Progenitor cell of endocrine pancreas (in vitro differentiated cells): ENCODE measurements around the gene RPN2. TPM values are rescaled to one million over a fixed set of nuclear protein-coding genes. Genes with fewer than 3 reads are reported as not detected.

Experiments
- DNase-seq: peaks from one replicate; pipeline ENCODE4 v3.0.0; 2021; ENCODE audit warnings: low spot score; ENCODE audit not compliant: unreplicated experiment
- H3K27ac Mint-ChIP-seq: 2 replicates; pipeline ENCODE4 v1.8.0; 2021; ENCODE audit warnings: mild to moderate bottlenecking, moderate library complexity, mixed read lengths
- H3K27me3 Mint-ChIP-seq: 2 replicates; pipeline ENCODE4 v1.8.0; 2021; ENCODE audit warnings: mixed read lengths
- H3K36me3 Mint-ChIP-seq: 2 replicates; pipeline ENCODE4 v1.8.0; 2022; ENCODE audit warnings: mixed read lengths; ENCODE audit not compliant: insufficient read depth
- H3K4me1 Mint-ChIP-seq: 2 replicates; pipeline ENCODE4 v1.8.0; 2021; ENCODE audit warnings: low read depth, mixed read lengths
- H3K4me3 Mint-ChIP-seq: 2 replicates; pipeline ENCODE4 v1.8.0; 2021; ENCODE audit warnings: low read depth, mild to moderate bottlenecking, moderate library complexity, mixed read lengths
- H3K9me3 Mint-ChIP-seq: 2 replicates; pipeline ENCODE4 v1.8.0; 2021; ENCODE audit warnings: low read depth, mixed read lengths
- total RNA-seq: library from RNA; stranded (reverse); gene quantifications from 2 replicates; pipeline ENCODE4 v1.2.1, GENCODE V29; 2021
- TF ChIP-seq, protein P1 (sequence below): fragments of 200-600 bp; sonication (generic); IDR thresholded peaks from one replicate; pipeline ENCODE4 v1.5.0; 2021; ENCODE audit warnings: antibody characterized with exemption, mild to moderate bottlenecking; ENCODE audit not compliant: unreplicated experiment

Gene RPN2
- total RNA-seq, 1 donor from 2014 or later: 213 TPM

GRCh38 chr20:37279820-37280219 is 100.7 kb downstream of the RPN2 start:
- Mint-ChIP-seq H3K27me3 (no peaks in the 10 kb centered on the region), H3K4me1 (peaks cover 14% of the 10 kb centered on the region), H3K4me3 (no peak overlapping the region), H3K27ac (peak overlapping the region; percentile 10), H3K9me3 (no peaks in the 10 kb centered on the region), H3K36me3 (no peaks in the 10 kb centered on the region)
- TF ChIP-seq, protein P1, sequence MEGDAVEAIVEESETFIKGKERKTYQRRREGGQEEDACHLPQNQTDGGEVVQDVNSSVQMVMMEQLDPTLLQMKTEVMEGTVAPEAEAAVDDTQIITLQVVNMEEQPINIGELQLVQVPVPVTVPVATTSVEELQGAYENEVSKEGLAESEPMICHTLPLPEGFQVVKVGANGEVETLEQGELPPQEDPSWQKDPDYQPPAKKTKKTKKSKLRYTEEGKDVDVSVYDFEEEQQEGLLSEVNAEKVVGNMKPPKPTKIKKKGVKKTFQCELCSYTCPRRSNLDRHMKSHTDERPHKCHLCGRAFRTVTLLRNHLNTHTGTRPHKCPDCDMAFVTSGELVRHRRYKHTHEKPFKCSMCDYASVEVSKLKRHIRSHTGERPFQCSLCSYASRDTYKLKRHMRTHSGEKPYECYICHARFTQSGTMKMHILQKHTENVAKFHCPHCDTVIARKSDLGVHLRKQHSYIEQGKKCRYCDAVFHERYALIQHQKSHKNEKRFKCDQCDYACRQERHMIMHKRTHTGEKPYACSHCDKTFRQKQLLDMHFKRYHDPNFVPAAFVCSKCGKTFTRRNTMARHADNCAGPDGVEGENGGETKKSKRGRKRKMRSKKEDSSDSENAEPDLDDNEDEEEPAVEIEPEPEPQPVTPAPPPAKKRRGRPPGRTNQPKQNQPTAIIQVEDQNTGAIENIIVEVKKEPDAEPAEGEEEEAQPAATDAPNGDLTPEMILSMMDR: no peak
- DNase-seq: no peak

- H3K4me1 Mint-ChIP-seq: peaks cover 9% of the 10 kb centered on the region
- H3K27me3 Mint-ChIP-seq: no peaks in the 10 kb centered on the region
- TF ChIP-seq, protein P1: no peak
- DNase-seq: no peak
- no peaks in the 10 kb centered on the region for H3K9me3 Mint-ChIP-seq
- H3K36me3 Mint-ChIP-seq: no peaks in the 10 kb centered on the region
- no peak overlapping the region for H3K4me3 Mint-ChIP-seq
- H3K27ac Mint-ChIP-seq: no peak overlapping the region
Observed at GRCh38 chr20:37280403-37280802, 101.3 kb downstream of the RPN2 start.

GRCh38 chr20:37282556-37282955 is 103.4 kb downstream of the RPN2 start:
- no peak for DNase-seq
- Mint-ChIP-seq H3K27ac (no peak overlapping the region), H3K36me3 (no peaks in the 10 kb centered on the region), H3K4me3 (no peak overlapping the region), H3K4me1 (peaks cover 6% of the 10 kb centered on the region), H3K9me3 (no peaks in the 10 kb centered on the region), H3K27me3 (peaks cover 2% of the 10 kb centered on the region)
- TF ChIP-seq, protein P1: peak; percentile 10

- H3K4me1 Mint-ChIP-seq: peaks cover 7% of the 10 kb centered on the region
- H3K27ac Mint-ChIP-seq: no peak overlapping the region
- no peak overlapping the region for H3K4me3 Mint-ChIP-seq
- TF ChIP-seq, protein P1: no peak
- no peak for DNase-seq
- H3K27me3 Mint-ChIP-seq: peaks cover 2% of the 10 kb centered on the region
- H3K36me3 Mint-ChIP-seq: no peaks in the 10 kb centered on the region
- no peaks in the 10 kb centered on the region for H3K9me3 Mint-ChIP-seq
Observed at GRCh38 chr20:37283530-37284195, 104.5 kb downstream of the RPN2 start.

DNA sequence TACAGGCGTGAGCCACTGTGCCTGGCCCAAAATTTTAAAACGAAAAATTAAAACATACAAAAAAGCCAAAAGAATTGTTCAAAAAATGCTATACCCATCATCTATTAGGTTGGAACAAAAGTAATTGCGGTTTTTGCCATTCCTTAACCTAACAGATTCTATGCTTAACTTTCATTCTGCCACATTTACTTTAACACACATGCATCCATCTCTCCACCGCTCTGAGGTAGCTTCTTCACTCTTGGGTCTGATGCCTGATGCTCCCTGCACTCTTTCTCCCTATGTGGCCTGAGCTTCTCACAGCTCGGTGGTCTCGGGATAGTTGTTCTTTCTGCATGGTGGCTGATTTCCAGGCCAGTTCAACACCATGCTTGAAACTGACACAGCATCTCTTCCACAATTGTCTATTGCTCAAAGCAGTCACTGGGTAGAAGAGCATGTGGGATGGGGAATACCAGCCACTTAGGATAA is 105.6 kb downstream of the RPN2 start:
- H3K36me3 Mint-ChIP-seq: no peaks in the 10 kb centered on the region
- no peaks in the 10 kb centered on the region for H3K9me3 Mint-ChIP-seq
- no peak overlapping the region for H3K4me3 Mint-ChIP-seq
- DNase-seq: no peak
- H3K27me3 Mint-ChIP-seq: peaks cover 2% of the 10 kb centered on the region
- TF ChIP-seq, protein P1: no peak
- H3K27ac Mint-ChIP-seq: no peak overlapping the region
- H3K4me1 Mint-ChIP-seq: peaks cover 9% of the 10 kb centered on the region
